ENCODE results near the gene GRM1.

GRM1 gene

GRCh38 chr6:146419576-146419975 lies 390.7 kb downstream of the GRM1 start:
- TF ChIP-seq EZH2phosphoT487 (IDR thresholded peaks at IDR 0.05; ENCODE audit: borderline replicate concordance, low read length) (no peak), CTCF (IDR thresholded peaks at IDR 0.05; ENCODE audit: low read depth, low read length, poor library complexity, severe bottlenecking) (no peak)
- H3K9me2 ChIP-seq (replicated peaks; ENCODE audit: control insufficient read depth, low read length): no peaks in the 10 kb centered on the region
- H3K4me2 ChIP-seq (ENCODE audit: low read length): no peak overlapping the region

GRCh38 chr6:146420255-146420654 lies 391.4 kb downstream of the GRM1 start:
- H3K4me2 ChIP-seq (ENCODE audit: low read length): no peak overlapping the region
- H3F3A ChIP-seq (ENCODE audit: control insufficient read depth, insufficient read depth): no peaks in the 10 kb centered on the region
- H3K9me2 ChIP-seq (replicated peaks; ENCODE audit: control insufficient read depth, low read length): no peaks in the 10 kb centered on the region
- TF ChIP-seq CTCF (IDR thresholded peaks at IDR 0.05; ENCODE audit: low read depth, low read length, poor library complexity, severe bottlenecking) (no peak), EZH2phosphoT487 (IDR thresholded peaks at IDR 0.05; ENCODE audit: borderline replicate concordance, low read length) (no peak)
- no peak overlapping the region for H3K4me3 ChIP-seq (ENCODE audit: low read length)
- H3K27ac ChIP-seq (ENCODE audit: low read depth, low read length): no peak overlapping the region
- H3K9me3 ChIP-seq (ENCODE audit: control insufficient read depth, insufficient read depth, low read length): no peaks in the 10 kb centered on the region
- H3K4me1 ChIP-seq (ENCODE audit: control insufficient read depth, low read length): no peaks in the 10 kb centered on the region
- H3K36me3 ChIP-seq (ENCODE audit: control insufficient read depth, low read length): no peaks in the 10 kb centered on the region
- no peaks in the 10 kb centered on the region for H3K27me3 ChIP-seq (ENCODE audit: control insufficient read depth, low read length)
- H4K20me1 ChIP-seq (ENCODE audit: control insufficient read depth, insufficient read depth, low read depth, low read length): no peaks in the 10 kb centered on the region
- H3K79me2 ChIP-seq (ENCODE audit: control insufficient read depth, low read length): no peaks in the 10 kb centered on the region

More at GRCh38 chr6:146419576-146419975, 390.7 kb downstream of the GRM1 start:
- H3K27me3 ChIP-seq (ENCODE audit: control insufficient read depth, low read length): no peaks in the 10 kb centered on the region
- H3K4me1 ChIP-seq (ENCODE audit: control insufficient read depth, low read length): no peaks in the 10 kb centered on the region
- H3K36me3 ChIP-seq (ENCODE audit: control insufficient read depth, low read length): no peaks in the 10 kb centered on the region
- no peak overlapping the region for H3K4me3 ChIP-seq (ENCODE audit: low read length)
- H3K27ac ChIP-seq (ENCODE audit: low read depth, low read length): no peak overlapping the region
- H3K9me3 ChIP-seq (ENCODE audit: control insufficient read depth, insufficient read depth, low read length): no peaks in the 10 kb centered on the region
- no peaks in the 10 kb centered on the region for H3K79me2 ChIP-seq (ENCODE audit: control insufficient read depth, low read length)
- no peaks in the 10 kb centered on the region for H3F3A ChIP-seq (ENCODE audit: control insufficient read depth, insufficient read depth)
- no peaks in the 10 kb centered on the region for H4K20me1 ChIP-seq (ENCODE audit: control insufficient read depth, insufficient read depth, low read depth, low read length)

GRCh38 chr6:146422789-146423375 lies 394.0 kb downstream of the GRM1 start:
- H3K9me3 ChIP-seq (ENCODE audit: control insufficient read depth, insufficient read depth, low read length): no peaks in the 10 kb centered on the region
- no peaks in the 10 kb centered on the region for H3K4me1 ChIP-seq (ENCODE audit: control insufficient read depth, low read length)
- H4K20me1 ChIP-seq (ENCODE audit: control insufficient read depth, insufficient read depth, low read depth, low read length): no peaks in the 10 kb centered on the region
- H3K79me2 ChIP-seq (ENCODE audit: control insufficient read depth, low read length): no peaks in the 10 kb centered on the region
- no peaks in the 10 kb centered on the region for H3K36me3 ChIP-seq (ENCODE audit: control insufficient read depth, low read length)
- H3K4me2 ChIP-seq (ENCODE audit: low read length): no peak overlapping the region
- H3K27me3 ChIP-seq (ENCODE audit: control insufficient read depth, low read length): no peaks in the 10 kb centered on the region
- TF ChIP-seq CTCF (IDR thresholded peaks at IDR 0.05; ENCODE audit: low read depth, low read length, poor library complexity, severe bottlenecking): no peak
- no peak for TF ChIP-seq EZH2phosphoT487 (IDR thresholded peaks at IDR 0.05; ENCODE audit: borderline replicate concordance, low read length)
- H3K4me3 ChIP-seq (ENCODE audit: low read length): no peak overlapping the region
- H3F3A ChIP-seq (ENCODE audit: control insufficient read depth, insufficient read depth): no peaks in the 10 kb centered on the region
- no peaks in the 10 kb centered on the region for H3K9me2 ChIP-seq (replicated peaks; ENCODE audit: control insufficient read depth, low read length)
- H3K27ac ChIP-seq (ENCODE audit: low read depth, low read length): no peak overlapping the region

All from DOHH2 (cell line).